OCI-LY1 (cell line): ENCODE results near the gene RIPOR2.

ENCODE experiments used
- H2AFZ ChIP-seq: fragments of 200-600 bp; sonication (generic), shearing (Covaris generic); 2 replicates; pipeline ENCODE4 v1.6.0; 2014; ENCODE audit warnings: antibody characterized with exemption, mild to moderate bottlenecking, low read length
- H3F3A ChIP-seq: fragments of 200-600 bp; sonication (generic), shearing (Covaris generic); 2 replicates; pipeline ENCODE4 v1.6.0; 2014; ENCODE audit warnings: mild to moderate bottlenecking, antibody characterized with exemption, low read length, moderate library complexity; ENCODE audit not compliant: insufficient read depth
- H3K27ac ChIP-seq: fragments of 200-600 bp; sonication (generic); 2 replicates; pipeline ENCODE4 v1.5.1; 2014; ENCODE audit warnings: low read length, mixed run types, mild to moderate bottlenecking, low read depth; ENCODE audit not compliant: poor library complexity, severe bottlenecking
- H3K27me3 ChIP-seq: fragments of 200-600 bp; sonication (generic); 2 replicates; pipeline ENCODE4 v1.6.0; 2014; ENCODE audit warnings: antibody characterized with exemption, mild to moderate bottlenecking, low read length, moderate library complexity; ENCODE audit not compliant: insufficient read depth
- H3K36me3 ChIP-seq: fragments of 200-600 bp; sonication (generic); 2 replicates; pipeline ENCODE4 v1.6.1; 2014; ENCODE audit warnings: mild to moderate bottlenecking, antibody characterized with exemption, low read length, moderate library complexity, mixed read lengths; ENCODE audit not compliant: insufficient read depth
- H3K4me1 ChIP-seq: fragments of 200-600 bp; sonication (generic); 2 replicates; pipeline ENCODE4 v1.5.1; 2014; ENCODE audit warnings: mild to moderate bottlenecking, low read length, moderate library complexity; ENCODE audit not compliant: insufficient read depth, severe bottlenecking
- H3K4me2 ChIP-seq: fragments of 200-600 bp; sonication (generic), shearing (Covaris generic); 2 replicates; pipeline ENCODE4 v1.6.1; 2014; ENCODE audit warnings: low read length
- H3K4me3 ChIP-seq: fragments of 200-600 bp; sonication (generic); 2 replicates; pipeline ENCODE4 v1.5.1; 2014; ENCODE audit warnings: low read length, low read depth, mild to moderate bottlenecking, mixed read lengths; ENCODE audit not compliant: poor library complexity, severe bottlenecking
- H3K79me2 ChIP-seq: fragments of 200-600 bp; shearing (Covaris generic); 2 replicates; pipeline ENCODE4 v1.6.1; 2016; ENCODE audit warnings: mixed run types, low read length, mixed read lengths; ENCODE audit not compliant: insufficient read depth
- H3K9ac ChIP-seq: fragments of 200-600 bp; sonication (generic), shearing (Covaris generic); 2 replicates; pipeline ENCODE4 v1.6.1; 2014; ENCODE audit warnings: mild to moderate bottlenecking, low read length, mixed read lengths
- H3K9me2 ChIP-seq: fragments of 200-600 bp; sonication (generic), shearing (Covaris generic); 2 replicates; pipeline ENCODE4 v1.6.1; 2014; ENCODE audit warnings: low read depth, mild to moderate bottlenecking, low read length, mixed read lengths
- H3K9me3 ChIP-seq: fragments of 200-600 bp; shearing (Covaris generic); 2 replicates; pipeline ENCODE4 v1.6.1; 2014; ENCODE audit warnings: low read length, mixed read lengths
- H4K20me1 ChIP-seq: fragments of 200-600 bp; sonication (generic), shearing (Covaris generic); 2 replicates; pipeline ENCODE4 v1.6.0; 2016; ENCODE audit warnings: mild to moderate bottlenecking, low read length; ENCODE audit not compliant: insufficient read depth
- EZH2 ChIP-seq: fragments of 200-600 bp; sonication (generic), shearing (Covaris generic); IDR thresholded peaks from 2 replicates; pipeline ENCODE4 v1.8.0; 2017; ENCODE audit warnings: borderline replicate concordance, mixed run types, mild to moderate bottlenecking, antibody characterized with exemption, low read length, moderate library complexity, mixed read lengths
- TF ChIP-seq, protein P1 (sequence below): fragments of 200-600 bp; sonication (generic), shearing (Covaris generic); IDR thresholded peaks from 2 replicates; pipeline ENCODE4 v1.5.1; 2017; ENCODE audit warnings: mild to moderate bottlenecking, antibody characterized with exemption, low read length, moderate library complexity, mixed read lengths

The RIPOR2 gene

DNA sequence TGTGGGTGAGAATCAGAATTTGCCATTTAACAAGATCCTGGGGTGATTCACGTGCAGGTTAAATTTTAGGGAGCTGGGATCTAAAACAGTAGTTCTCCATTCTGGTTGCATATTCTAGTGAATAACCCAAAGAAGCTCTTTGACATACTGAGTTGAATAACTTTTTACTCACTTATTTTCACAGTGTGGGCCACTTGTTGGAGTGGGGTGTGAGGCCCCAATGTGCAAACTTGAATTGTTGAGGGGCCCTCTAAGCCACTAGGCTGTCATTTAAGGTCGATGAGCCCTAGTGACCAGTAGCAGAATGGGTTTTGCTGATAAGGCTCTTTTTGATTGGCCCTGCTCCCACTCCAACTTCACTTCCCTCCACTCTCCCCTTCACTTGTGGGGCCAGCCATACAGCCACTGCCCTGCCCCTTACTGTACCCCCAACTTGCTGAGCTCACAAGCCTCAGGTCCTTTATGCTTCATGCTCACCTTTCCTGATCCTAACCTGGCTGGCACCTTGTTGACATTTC is 33.6 kb upstream of the RIPOR2 start:
- H2AFZ ChIP-seq, result no peak overlapping the region
- H3K27ac ChIP-seq, result no peak overlapping the region
- no peak overlapping the region for H3K4me2 ChIP-seq
- H3K4me3 ChIP-seq, result no peak overlapping the region
- no peak overlapping the region for H3K9ac ChIP-seq
- TF ChIP-seq EZH2, result no peak
- TF ChIP-seq, protein P1, sequence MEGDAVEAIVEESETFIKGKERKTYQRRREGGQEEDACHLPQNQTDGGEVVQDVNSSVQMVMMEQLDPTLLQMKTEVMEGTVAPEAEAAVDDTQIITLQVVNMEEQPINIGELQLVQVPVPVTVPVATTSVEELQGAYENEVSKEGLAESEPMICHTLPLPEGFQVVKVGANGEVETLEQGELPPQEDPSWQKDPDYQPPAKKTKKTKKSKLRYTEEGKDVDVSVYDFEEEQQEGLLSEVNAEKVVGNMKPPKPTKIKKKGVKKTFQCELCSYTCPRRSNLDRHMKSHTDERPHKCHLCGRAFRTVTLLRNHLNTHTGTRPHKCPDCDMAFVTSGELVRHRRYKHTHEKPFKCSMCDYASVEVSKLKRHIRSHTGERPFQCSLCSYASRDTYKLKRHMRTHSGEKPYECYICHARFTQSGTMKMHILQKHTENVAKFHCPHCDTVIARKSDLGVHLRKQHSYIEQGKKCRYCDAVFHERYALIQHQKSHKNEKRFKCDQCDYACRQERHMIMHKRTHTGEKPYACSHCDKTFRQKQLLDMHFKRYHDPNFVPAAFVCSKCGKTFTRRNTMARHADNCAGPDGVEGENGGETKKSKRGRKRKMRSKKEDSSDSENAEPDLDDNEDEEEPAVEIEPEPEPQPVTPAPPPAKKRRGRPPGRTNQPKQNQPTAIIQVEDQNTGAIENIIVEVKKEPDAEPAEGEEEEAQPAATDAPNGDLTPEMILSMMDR, result no peak
- no peaks in the 10 kb centered on the region for H3K27me3 ChIP-seq
- H3K36me3 ChIP-seq, result no peaks in the 10 kb centered on the region
- H3K9me3 ChIP-seq, result no peaks in the 10 kb centered on the region
- no peaks in the 10 kb centered on the region for H3K79me2 ChIP-seq
- H3K9me2 ChIP-seq, result no peaks in the 10 kb centered on the region
- H3K4me1 ChIP-seq, result no peaks in the 10 kb centered on the region
- no peaks in the 10 kb centered on the region for H4K20me1 ChIP-seq
- no peaks in the 10 kb centered on the region for H3F3A ChIP-seq

DNA sequence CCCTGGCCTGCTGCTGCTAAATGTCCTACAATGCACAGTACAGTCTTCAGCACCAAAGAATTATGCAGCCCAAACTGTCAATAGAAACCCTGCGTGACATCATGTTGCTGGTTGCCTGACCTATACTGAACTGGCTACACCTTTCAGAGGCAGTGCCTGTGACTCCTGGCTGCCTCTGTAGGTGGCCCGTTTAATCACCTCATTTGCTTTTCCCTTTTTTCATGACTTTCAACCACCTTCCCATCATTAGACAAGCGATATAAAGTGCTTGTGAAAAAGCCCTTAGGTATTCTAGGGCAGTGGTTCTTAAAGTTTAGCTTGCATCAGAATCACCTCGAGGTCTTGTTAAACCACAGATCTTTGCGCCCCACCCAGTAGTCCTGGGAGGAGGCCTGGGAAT is 33.0 kb upstream of the RIPOR2 start:
- no peaks in the 10 kb centered on the region for H3K79me2 ChIP-seq
- no peaks in the 10 kb centered on the region for H4K20me1 ChIP-seq
- H3K36me3 ChIP-seq, result no peaks in the 10 kb centered on the region
- H3K27ac ChIP-seq, result no peak overlapping the region
- H3K27me3 ChIP-seq, result no peaks in the 10 kb centered on the region
- no peaks in the 10 kb centered on the region for H3K9me2 ChIP-seq
- no peak overlapping the region for H2AFZ ChIP-seq
- no peak overlapping the region for H3K9ac ChIP-seq
- no peak overlapping the region for H3K4me2 ChIP-seq
- no peak overlapping the region for H3K4me3 ChIP-seq
- TF ChIP-seq EZH2, result no peak
- TF ChIP-seq, protein P1, result no peak
- H3F3A ChIP-seq, result no peaks in the 10 kb centered on the region
- no peaks in the 10 kb centered on the region for H3K4me1 ChIP-seq
- H3K9me3 ChIP-seq, result no peaks in the 10 kb centered on the region

DNA sequence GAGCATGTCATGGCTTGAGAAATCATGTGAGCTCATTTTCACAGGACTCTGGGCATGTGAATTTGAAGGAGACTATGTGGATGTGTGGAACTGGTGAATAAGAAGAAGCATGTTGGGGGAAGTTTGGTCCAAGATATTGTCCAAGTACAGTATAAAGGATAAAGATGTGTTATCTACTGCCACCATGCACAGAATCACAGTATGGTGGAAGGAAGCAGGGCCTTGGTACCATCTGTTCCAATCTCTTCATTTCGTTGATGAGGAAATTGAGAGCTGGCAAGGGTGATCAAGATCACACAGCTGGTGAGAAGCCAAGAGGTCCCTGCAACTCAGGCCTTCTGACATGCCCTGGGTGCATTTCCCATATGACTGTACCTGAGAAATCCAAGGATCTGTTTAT is 31.5 kb upstream of the RIPOR2 start:
- Histone ChIP-seq H4K20me1 (no peaks in the 10 kb centered on the region), H3K4me2 (no peak overlapping the region), H3K4me3 (no peak overlapping the region), H3K4me1 (peaks cover 2% of the 10 kb centered on the region), H3K9me3 (no peaks in the 10 kb centered on the region), H3K79me2 (no peaks in the 10 kb centered on the region), H3K9me2 (no peaks in the 10 kb centered on the region), H3K27ac (no peak overlapping the region), H3K9ac (no peak overlapping the region), H2AFZ (no peak overlapping the region), H3K36me3 (no peaks in the 10 kb centered on the region), H3K27me3 (no peaks in the 10 kb centered on the region), H3F3A (no peaks in the 10 kb centered on the region)
- TF ChIP-seq, protein P1, result no peak
- TF ChIP-seq EZH2, result no peak
